HG02973 (cell line): Measurements from ENCODE around the gene GLRA1.
"Not testable (repeated sequence)": the region's sequence is repeated elsewhere in the genome, so short reads cannot be mapped to it uniquely, and the experiment has no call there.

Experiments used
- ATAC-seq: cut with Tn5 transposase; IDR thresholded peaks from one replicate; pipeline ENCODE4 v1.9.1; 2021; ENCODE audit warnings: moderate library complexity; ENCODE audit not compliant: unreplicated experiment

GLRA1 gene

GRCh38 chr5:151822141-151822540 lies 102.5 kb downstream of the GLRA1 start:
- no peak for ATAC-seq

- no peak for ATAC-seq
These were observed 103.7 kb downstream of the GLRA1 start for GRCh38 chr5:151820903-151821302.

GRCh38 chr5:151820271-151820670 lies 104.4 kb downstream of the GLRA1 start:
- ATAC-seq, result no peak

GRCh38 chr5:151819830-151820229 lies 104.8 kb downstream of the GLRA1 start:
- no peak for ATAC-seq

GRCh38 chr5:151815051-151815450 lies 109.6 kb downstream of the GLRA1 start:
- no peak for ATAC-seq

GRCh38 chr5:151812757-151813309 lies 111.8 kb downstream of the GLRA1 start:
- no peak for ATAC-seq

GRCh38 chr5:151811593-151812321 lies 112.9 kb downstream of the GLRA1 start:
- no peak for ATAC-seq

- no peak for ATAC-seq
These were observed 113.8 kb downstream of the GLRA1 start for GRCh38 chr5:151810897-151811296.

- no peak for ATAC-seq
These were observed 114.2 kb downstream of the GLRA1 start for GRCh38 chr5:151810449-151810848.

GRCh38 chr5:151808451-151809169 lies 116.0 kb downstream of the GLRA1 start:
- no peak for ATAC-seq

- ATAC-seq, result no peak
These were observed 119.0 kb downstream of the GLRA1 start for GRCh38 chr5:151805414-151806223.

GRCh38 chr5:151800532-151800931 lies 124.1 kb downstream of the GLRA1 start:
- no peak for ATAC-seq

- no peak for ATAC-seq
These were observed 125.2 kb downstream of the GLRA1 start for GRCh38 chr5:151799407-151799806.

- ATAC-seq, result no peak
These were observed 126.0 kb downstream of the GLRA1 start for GRCh38 chr5:151798674-151799073.

- no peak for ATAC-seq
These were observed 129.2 kb downstream of the GLRA1 start for GRCh38 chr5:151795426-151795825.

GRCh38 chr5:151793358-151793757 lies 131.3 kb downstream of the GLRA1 start:
- no peak for ATAC-seq

- no peak for ATAC-seq
These were observed 136.8 kb downstream of the GLRA1 start for GRCh38 chr5:151787817-151788216.

- ATAC-seq, result no peak
These were observed 138.2 kb downstream of the GLRA1 start for GRCh38 chr5:151786468-151786867.

GRCh38 chr5:151784141-151784540 lies 140.5 kb downstream of the GLRA1 start:
- no peak for ATAC-seq

- ATAC-seq, result not testable (repeated sequence)
These were observed 141.0 kb downstream of the GLRA1 start for GRCh38 chr5:151783664-151784063.

GRCh38 chr5:151781201-151781600 lies 143.4 kb downstream of the GLRA1 start:
- ATAC-seq, result no peak
